ENCODE results near the gene CFAP119.

Gene CFAP119

GRCh38 chr16:30773826-30774225, 12.0 kb upstream of the CFAP119 start:
- H3K4me3 ChIP-seq: no peak overlapping the region
- no peak for DNase-seq (ENCODE audit: low spot score)
- no peak overlapping the region for H3K27ac ChIP-seq
- TF ChIP-seq CTCF (IDR thresholded peaks at IDR 0.05): no peak

GRCh38 chr16:30771726-30772125, 9.9 kb upstream of the CFAP119 start:
- Histone ChIP-seq H3K4me3 (no peak overlapping the region), H3K27ac (no peak overlapping the region)
- DNase-seq (ENCODE audit: low spot score): no peak
- TF ChIP-seq CTCF (IDR thresholded peaks at IDR 0.05): no peak

- no peak for TF ChIP-seq CTCF (IDR thresholded peaks at IDR 0.05)
- peak; percentile 53 for DNase-seq (ENCODE audit: low spot score)
- Histone ChIP-seq H3K27ac (no peak overlapping the region), H3K4me3 (no peak overlapping the region)
Observed at GRCh38 chr16:30769379-30770089, 7.7 kb upstream of the CFAP119 start.

GRCh38 chr16:30768583-30769181, 6.8 kb upstream of the CFAP119 start:
- no peak overlapping the region for H3K4me3 ChIP-seq
- TF ChIP-seq CTCF (IDR thresholded peaks at IDR 0.05): no peak
- H3K27ac ChIP-seq: no peak overlapping the region
- no peak for DNase-seq (ENCODE audit: low spot score)

GRCh38 chr16:30767767-30768465, 6.1 kb upstream of the CFAP119 start:
- DNase-seq (ENCODE audit: low spot score): no peak
- Histone ChIP-seq H3K4me3 (no peak overlapping the region), H3K27ac (no peak overlapping the region)
- no peak for TF ChIP-seq CTCF (IDR thresholded peaks at IDR 0.05)

- Histone ChIP-seq H3K27ac (no peak overlapping the region), H3K4me3 (no peak overlapping the region)
Observed at GRCh38 chr16:30766933-30767284, 5.0 kb upstream of the CFAP119 start.

More at GRCh38 chr16:30766933-30767284, 5.0 kb upstream of the CFAP119 start:
- DNase-seq (ENCODE audit: low spot score): no peak
- no peak for TF ChIP-seq CTCF (IDR thresholded peaks at IDR 0.05)

Data from coronary artery (tissue), 2 donors.